GM12878 (cell line): ENCODE measurements around the gene ATG3. TPM values are rescaled to one million over a fixed set of nuclear protein-coding genes. Genes with fewer than 3 reads are reported as not detected.
A peak's percentile ranks its signal among the peaks of the same experiment; 100 is the strongest.

Experiments
- BCLAF1 ChIP-seq: fragments of 450-650 bp; IDR thresholded peaks from 2 replicates; pipeline ENCODE4 v1.6.1; 2017; ENCODE audit warnings: antibody characterized with exemption, mild to moderate bottlenecking, moderate library complexity
- CBFB ChIP-seq: IDR thresholded peaks from 2 replicates; pipeline ENCODE4 v1.6.1; 2016; ENCODE audit warnings: antibody characterized with exemption, low read depth
- CEBPZ ChIP-seq: fragments of 150-350 bp; IDR thresholded peaks from 2 replicates; pipeline ENCODE4 v1.6.1; 2016; ENCODE audit warnings: low read depth, low read length
- FOXM1 ChIP-seq: IDR thresholded peaks from 2 replicates; pipeline ENCODE4 v1.6.1; 2012; ENCODE audit warnings: low read depth, mild to moderate bottlenecking, inconsistent platforms, low read length, moderate library complexity
- GABPA ChIP-seq: IDR thresholded peaks from 2 replicates; pipeline ENCODE4 v1.6.1; 2014; ENCODE audit warnings: antibody characterized with exemption, low read depth, mild to moderate bottlenecking, inconsistent platforms
- KDM1A ChIP-seq: fragments of 200-600 bp; sonication (generic); IDR thresholded peaks from 2 replicates; pipeline ENCODE4 v1.6.1; 2016; ENCODE audit warnings: borderline replicate concordance
- MTA3 ChIP-seq: IDR thresholded peaks from 2 replicates; pipeline ENCODE4 v1.6.1; 2012; ENCODE audit warnings: low read length, inconsistent platforms, borderline replicate concordance
- NFYB ChIP-seq: IDR thresholded peaks from 2 replicates; pipeline ENCODE4 v1.6.1; 2011; ENCODE audit warnings: low read depth, mild to moderate bottlenecking, low read length, improper control_type of control experiment, moderate library complexity; ENCODE audit not compliant: insufficient read depth
- NKRF ChIP-seq: fragments of 450-650 bp; conservative IDR thresholded peaks from 2 replicates; pipeline ENCODE4 v1.6.1; 2017; ENCODE audit warnings: mild to moderate bottlenecking, moderate library complexity
- NR2C2 ChIP-seq: IDR thresholded peaks from 2 replicates; pipeline ENCODE4 v1.6.1; 2011; ENCODE audit warnings: borderline replicate concordance, low read depth; ENCODE audit not compliant: control insufficient read depth, insufficient read length
- POLR2AphosphoS2 ChIP-seq: IDR thresholded peaks from 2 replicates; pipeline ENCODE4 v1.6.1; 2011; ENCODE audit warnings: low read depth, mild to moderate bottlenecking, low read length, improper control_type of control experiment, moderate library complexity
- PRDM15 ChIP-seq: fragments of 450-650 bp; formaldehyde crosslinking; IDR thresholded peaks from 2 replicates; pipeline ENCODE4 v1.4.0; 2020; ENCODE audit warnings: mild to moderate bottlenecking, moderate library complexity
- SIX5 ChIP-seq: IDR thresholded peaks from 2 replicates; pipeline ENCODE4 v1.6.1; 2011; ENCODE audit warnings: mild to moderate bottlenecking, low read depth, low read length, moderate library complexity; ENCODE audit not compliant: severe bottlenecking
- TARDBP ChIP-seq: IDR thresholded peaks from 2 replicates; pipeline ENCODE4 v1.6.1; 2016; ENCODE audit warnings: borderline replicate concordance
- ZNF207 ChIP-seq: fragments of 450-650 bp; IDR thresholded peaks from 2 replicates; pipeline ENCODE4 v1.6.1; 2014; ENCODE audit warnings: antibody characterized with exemption, mild to moderate bottlenecking, borderline replicate concordance
- ZNF384 ChIP-seq: IDR thresholded peaks from 2 replicates; pipeline ENCODE4 v1.6.1; 2012; ENCODE audit warnings: low read depth, mild to moderate bottlenecking, low read length, improper control_type of control experiment, borderline replicate concordance
- ZNF622 ChIP-seq: fragments of 450-650 bp; IDR thresholded peaks from 2 replicates; pipeline ENCODE4 v1.6.1; 2017; ENCODE audit warnings: mild to moderate bottlenecking, inconsistent platforms
- polyA plus RNA-seq, 11 experiments: library from polyadenylated mRNA; depleted of rRNA in 4 of 11; unstranded in 6 of 11; stranded (reverse) in 5 of 11; fragments of >200 nt; fragmentation: Nextera tagmentation in 4 of 11; fragmentation: Illumina TruSeq in 1 of 11; extraction: Ambion mirVana in 4 of 11; extraction: Trizol in 1 of 11; gene quantifications; 1 replicate in 1 of 11; 2 replicates in 10 of 11; pipeline versions ENCODE4 v1.2.1 to v1.2.3, GENCODE V29; 2011 to 2016; ENCODE audit warnings: inconsistent platforms in 2 of 11, missing spikeins in 2 of 11, low read depth in 1 of 11
- total RNA-seq, 4 experiments: library from RNA; depleted of rRNA in 3 of 4; stranded (reverse); fragments of >200 nt in 3 of 4; fragmentation: Illumina TruSeq in 1 of 4; extraction: Trizol in 1 of 4; gene quantifications; 2 replicates each; pipeline versions ENCODE4 v1.2.1 to v1.2.3, GENCODE V29; 2013 to 2021

ATG3 gene
- total and polyA plus RNA-seq, 10 of the 15 experiments (the other 5 are each of a cell fraction or from before 2014, with no cell fraction given), result 49.8 to 97.0 (median 63.6) TPM

GRCh38 chr3:112498914-112499711 is 62.6 kb downstream of the ATG3 start, which contains the start of gene BTLA (continued):
- no peak for TF ChIP-seq CEBPZ
- TF ChIP-seq ZNF207, result no peak
- no peak for TF ChIP-seq NKRF
- TF ChIP-seq FOXM1, result no peak; the same call in 1 of the 2 replicates
- peak; percentile 37; the same call in 1 of the 2 replicates for TF ChIP-seq NFYB
- TF ChIP-seq ZNF384, result peak; percentile 81; the same call in 1 of the 2 replicates
- no peak for TF ChIP-seq PRDM15
- peak; percentile 80; the same call in 1 of the 2 replicates for TF ChIP-seq MTA3
- no peak for TF ChIP-seq SIX5
- peak; percentile 94 for TF ChIP-seq CBFB
- TF ChIP-seq BCLAF1, result no peak
- no peak for TF ChIP-seq KDM1A
- TF ChIP-seq ZNF622, result no peak
- no peak for TF ChIP-seq GABPA
- no peak for TF ChIP-seq TARDBP
- no peak; the same call in 1 of the 2 replicates for TF ChIP-seq POLR2AphosphoS2
- no peak for TF ChIP-seq NR2C2
